ENCODE results near the gene PBX3. TPM values are rescaled to one million over a fixed set of nuclear protein-coding genes. Genes with fewer than 3 reads are reported as not detected.

PBX3 gene
- total and polyA plus RNA-seq, 2 donors (not counting 1 experiment from before 2014, with no cell fraction given) = 15.5 to 39.0 TPM

GRCh38 chr9:125977223-125977622, 230.1 kb downstream of the PBX3 start:
- no peak overlapping the region for H3K4me2 ChIP-seq (replicated peaks; ENCODE audit: low read depth, low read length, poor library complexity, severe bottlenecking)
- no peaks in the 10 kb centered on the region for H3K4me1 ChIP-seq (ENCODE audit: control insufficient read depth in 2 of 2, insufficient read depth in 2 of 2, low read length in 2 of 2)
- intact Hi-C loops (cut with micrococcal nuclease) = no loop called here
- H3K9me3 Mint-ChIP-seq (ENCODE audit: insufficient read depth) = peaks cover 12% of the 10 kb centered on the region
- ChIA-PET CTCF (no interaction called here), POLR2A (no interaction called here)
- H3K4me3 Mint-ChIP-seq = no peak overlapping the region
- H2AFZ ChIP-seq (ENCODE audit: insufficient read depth, low read depth, low read length, poor library complexity, severe bottlenecking) = no peak overlapping the region
- H3K79me2 ChIP-seq (ENCODE audit: control insufficient read depth, insufficient read depth, low read length) = no peaks in the 10 kb centered on the region
- TF ChIP-seq EZH2 (IDR thresholded peaks at IDR 0.05; ENCODE audit: borderline replicate concordance, insufficient read depth, low read depth, low read length, poor library complexity, severe bottlenecking) = no peak
- no peak for TF ChIP-seq CTCF (IDR thresholded peaks at IDR 0.05)
- H3K27me3 Mint-ChIP-seq = peaks cover 6% of the 10 kb centered on the region
- ATAC-seq (ENCODE audit: low read depth) (no peak), DNase-seq (no peak)
- H3K4me3 ChIP-seq (ENCODE audit: control extremely low read depth in 1 of 5, extremely low read depth in 1 of 5, insufficient read depth in 1 of 5, low read depth in 2 of 5, low read length in 4 of 5) = no peak overlapping the region
- H3K27ac Mint-ChIP-seq = no peak overlapping the region
- H3K27me3 ChIP-seq (replicated peaks in 1 of 4; ENCODE audit: control extremely low read depth in 1 of 4, control insufficient read depth in 3 of 4, insufficient read depth in 4 of 4, low read length in 3 of 4) = peaks cover 0 to 4% (median 1%) of the 10 kb centered on the region in 4 experiments
- no peak overlapping the region for H3K27ac ChIP-seq (ENCODE audit: low read length in 2 of 2)
- no peaks in the 10 kb centered on the region for H4K20me1 ChIP-seq (ENCODE audit: control insufficient read depth, insufficient read depth, low read length, poor library complexity, severe bottlenecking)
- H3K9ac ChIP-seq (ENCODE audit: low read length) = no peak overlapping the region
- peaks cover 8 to 20% (median 9%) of the 10 kb centered on the region in 3 donors for H3K9me3 ChIP-seq (ENCODE audit: control extremely low read depth in 1 of 3, control insufficient read depth in 2 of 3, insufficient read depth in 1 of 3, low read length in 2 of 3)
- H3K4me1 Mint-ChIP-seq = no peaks in the 10 kb centered on the region
- no peaks in the 10 kb centered on the region for H3K36me3 ChIP-seq (replicated peaks in 1 of 2; ENCODE audit: control extremely low read depth in 1 of 2, control insufficient read depth in 1 of 2, extremely low read depth in 1 of 2, insufficient read depth in 2 of 2, low read length in 1 of 2)

GRCh38 chr9:125979383-125979782, 232.2 kb downstream of the PBX3 start:
- Histone ChIP-seq H3K9ac (ENCODE audit: low read length) (no peak overlapping the region), H3K27ac (ENCODE audit: low read length in 2 of 2) (no peak overlapping the region), H3K4me1 (ENCODE audit: control insufficient read depth in 2 of 2, insufficient read depth in 2 of 2, low read length in 2 of 2) (no peaks in the 10 kb centered on the region), H3K36me3 (replicated peaks in 1 of 2; ENCODE audit: control extremely low read depth in 1 of 2, control insufficient read depth in 1 of 2, extremely low read depth in 1 of 2, insufficient read depth in 2 of 2, low read length in 1 of 2) (no peaks in the 10 kb centered on the region), H3K4me3 (ENCODE audit: control extremely low read depth in 1 of 5, extremely low read depth in 1 of 5, insufficient read depth in 1 of 5, low read depth in 2 of 5, low read length in 4 of 5) (no peak overlapping the region), H3K9me3 (ENCODE audit: control extremely low read depth in 1 of 3, control insufficient read depth in 2 of 3, insufficient read depth in 1 of 3, low read length in 2 of 3) (peaks cover 8 to 26% (median 9%) of the 10 kb centered on the region in 3 donors), H3K27me3 (replicated peaks in 1 of 4; ENCODE audit: control extremely low read depth in 1 of 4, control insufficient read depth in 3 of 4, insufficient read depth in 4 of 4, low read length in 3 of 4) (peaks cover 0 to 7% (median 2%) of the 10 kb centered on the region in 4 experiments), H2AFZ (ENCODE audit: insufficient read depth, low read depth, low read length, poor library complexity, severe bottlenecking) (no peak overlapping the region), H3K4me2 (replicated peaks; ENCODE audit: low read depth, low read length, poor library complexity, severe bottlenecking) (no peak overlapping the region), H3K79me2 (ENCODE audit: control insufficient read depth, insufficient read depth, low read length) (no peaks in the 10 kb centered on the region), H4K20me1 (ENCODE audit: control insufficient read depth, insufficient read depth, low read length, poor library complexity, severe bottlenecking) (no peaks in the 10 kb centered on the region)
- no CpG with 5 or more reads among the region's 1 CpG for WGBS (ENCODE audit: insufficient coverage)
- TF ChIP-seq CTCF (IDR thresholded peaks at IDR 0.05) (no peak), EZH2 (IDR thresholded peaks at IDR 0.05; ENCODE audit: borderline replicate concordance, insufficient read depth, low read depth, low read length, poor library complexity, severe bottlenecking) (no peak)
- ATAC-seq (ENCODE audit: low read depth) (no peak), DNase-seq (no peak)
- Mint-ChIP-seq H3K9me3 (ENCODE audit: insufficient read depth) (peaks cover 12% of the 10 kb centered on the region), H3K27ac (no peak overlapping the region), H3K4me3 (no peak overlapping the region), H3K4me1 (no peaks in the 10 kb centered on the region), H3K27me3 (peaks cover 14% of the 10 kb centered on the region)
- POLR2A ChIA-PET = no interaction called here
- CTCF ChIA-PET = no interaction called here
- intact Hi-C loops (cut with micrococcal nuclease) = no loop called here

Data from B cell (primary cell).